ENCODE measurements around the gene MRPL33. TPM values are rescaled to one million over a fixed set of nuclear protein-coding genes. Genes with fewer than 3 reads are reported as not detected.

The MRPL33 gene
- total and polyA plus RNA-seq, 2 donors: 135 to 147 TPM

GRCh38 chr2:27781496-27781895, 10.0 kb downstream of the MRPL33 start:
- 99% methylated on average over 2 of the region's 2 CpGs for WGBS
- H3K27ac ChIP-seq (ENCODE audit: low read depth in 1 of 2, low read length in 1 of 2): no peak overlapping the region
- H3K36me3 ChIP-seq (ENCODE audit: control insufficient read depth in 2 of 2, insufficient read depth in 2 of 2, low read length in 1 of 2): peaks cover 9 to 10% of the 10 kb centered on the region in 2 donors

GRCh38 chr2:27782701-27783100, 11.2 kb downstream of the MRPL33 start:
- H3K27ac ChIP-seq (ENCODE audit: low read depth in 1 of 2, low read length in 1 of 2): no peak overlapping the region
- H3K9me3 ChIP-seq (ENCODE audit: control insufficient read depth in 2 of 2, insufficient read depth in 1 of 2, low read length in 1 of 2): no peaks in the 10 kb centered on the region
- WGBS: 90% methylated on average over 1 of the region's 1 CpG
- peaks cover 4 to 9% of the 10 kb centered on the region in 2 donors for H3K36me3 ChIP-seq (ENCODE audit: control insufficient read depth in 2 of 2, insufficient read depth in 2 of 2, low read length in 1 of 2)
- no peak overlapping the region for H3K4me3 ChIP-seq (ENCODE audit: low read length in 2 of 2)
- no peaks in the 10 kb centered on the region for H3K4me1 ChIP-seq (ENCODE audit: control insufficient read depth in 2 of 2, insufficient read depth in 2 of 2, low read length in 2 of 2)
- H3K27me3 ChIP-seq (ENCODE audit: control insufficient read depth in 2 of 2, insufficient read depth in 1 of 2, low read length in 1 of 2): no peaks in the 10 kb centered on the region
- no peak for DNase-seq (ENCODE audit: low read depth in 6 of 9, low spot score in 9 of 9)

More at GRCh38 chr2:27781496-27781895, 10.0 kb downstream of the MRPL33 start:
- no peaks in the 10 kb centered on the region for H3K9me3 ChIP-seq (ENCODE audit: control insufficient read depth in 2 of 2, insufficient read depth in 1 of 2, low read length in 1 of 2)
- H3K4me3 ChIP-seq (ENCODE audit: low read length in 2 of 2): no peak overlapping the region
- no peak for DNase-seq (ENCODE audit: low read depth in 6 of 9, low spot score in 9 of 9)
- no peaks in the 10 kb centered on the region for H3K4me1 ChIP-seq (ENCODE audit: control insufficient read depth in 2 of 2, insufficient read depth in 2 of 2, low read length in 2 of 2)
- H3K27me3 ChIP-seq (ENCODE audit: control insufficient read depth in 2 of 2, insufficient read depth in 1 of 2, low read length in 1 of 2): no peaks in the 10 kb centered on the region

GRCh38 chr2:27790796-27791195, 19.3 kb downstream of the MRPL33 start:
- Histone ChIP-seq H3K4me1 (ENCODE audit: control insufficient read depth in 2 of 2, insufficient read depth in 2 of 2, low read length in 2 of 2) (peaks cover 0 to 10% of the 10 kb centered on the region in 2 donors), H3K9me3 (ENCODE audit: control insufficient read depth in 2 of 2, insufficient read depth in 1 of 2, low read length in 1 of 2) (no peaks in the 10 kb centered on the region), H3K27me3 (ENCODE audit: control insufficient read depth in 2 of 2, insufficient read depth in 1 of 2, low read length in 1 of 2) (no peaks in the 10 kb centered on the region), H3K27ac (ENCODE audit: low read depth in 1 of 2, low read length in 1 of 2) (no peak overlapping the region), H3K36me3 (ENCODE audit: control insufficient read depth in 2 of 2, insufficient read depth in 2 of 2, low read length in 1 of 2) (no peaks in the 10 kb centered on the region), H3K4me3 (ENCODE audit: low read length in 2 of 2) (no peak overlapping the region)
- WGBS: 100% methylated on average over 1 of the region's 1 CpG
- no peak for DNase-seq (ENCODE audit: low read depth in 6 of 9, low spot score in 9 of 9)

DNA sequence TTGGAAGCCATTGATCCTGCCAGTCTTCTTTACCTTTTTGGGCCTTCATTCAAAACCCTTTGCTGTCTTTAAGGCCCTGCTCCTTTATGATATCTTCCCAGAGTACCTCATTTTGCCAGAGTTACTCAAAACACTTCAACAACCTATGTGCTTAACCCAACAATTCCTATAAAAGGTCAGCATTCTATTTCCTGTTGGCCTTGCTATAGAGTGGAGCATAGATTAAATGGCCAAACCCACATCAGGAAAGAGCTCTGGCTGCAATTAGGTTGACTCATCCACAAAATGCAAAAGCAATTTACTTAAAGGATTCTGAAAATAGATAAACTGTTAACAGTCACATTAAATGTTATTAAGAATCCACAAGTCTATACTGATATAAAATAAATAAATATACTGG, 21.2 kb downstream of the MRPL33 start:
- Histone ChIP-seq H3K27me3 (ENCODE audit: control insufficient read depth in 2 of 2, insufficient read depth in 1 of 2, low read length in 1 of 2) (no peaks in the 10 kb centered on the region), H3K36me3 (ENCODE audit: control insufficient read depth in 2 of 2, insufficient read depth in 2 of 2, low read length in 1 of 2) (no peaks in the 10 kb centered on the region), H3K4me3 (ENCODE audit: low read length in 2 of 2) (no peak overlapping the region), H3K27ac (ENCODE audit: low read depth in 1 of 2, low read length in 1 of 2) (no peak overlapping the region), H3K4me1 (ENCODE audit: control insufficient read depth in 2 of 2, insufficient read depth in 2 of 2, low read length in 2 of 2) (peaks cover 0 to 14% of the 10 kb centered on the region in 2 donors), H3K9me3 (ENCODE audit: control insufficient read depth in 2 of 2, insufficient read depth in 1 of 2, low read length in 1 of 2) (no peaks in the 10 kb centered on the region)
- DNase-seq (ENCODE audit: low read depth in 6 of 9, low spot score in 9 of 9): no peak

GRCh38 chr2:27795093-27795834, 23.7 kb downstream of the MRPL33 start:
- H3K27ac ChIP-seq (ENCODE audit: low read depth in 1 of 2, low read length in 1 of 2): no peak overlapping the region
- no peak overlapping the region for H3K4me3 ChIP-seq (ENCODE audit: low read length in 2 of 2)
- peaks cover 0 to 17% of the 10 kb centered on the region in 2 donors for H3K4me1 ChIP-seq (ENCODE audit: control insufficient read depth in 2 of 2, insufficient read depth in 2 of 2, low read length in 2 of 2)
- H3K27me3 ChIP-seq (ENCODE audit: control insufficient read depth in 2 of 2, insufficient read depth in 1 of 2, low read length in 1 of 2): no peaks in the 10 kb centered on the region
- H3K36me3 ChIP-seq (ENCODE audit: control insufficient read depth in 2 of 2, insufficient read depth in 2 of 2, low read length in 1 of 2): no peaks in the 10 kb centered on the region
- no peak for DNase-seq (ENCODE audit: low read depth in 6 of 9, low spot score in 9 of 9)
- WGBS: 96% methylated on average over 8 of the region's 8 CpGs
- no peaks in the 10 kb centered on the region for H3K9me3 ChIP-seq (ENCODE audit: control insufficient read depth in 2 of 2, insufficient read depth in 1 of 2, low read length in 1 of 2)

- no peak for DNase-seq (ENCODE audit: low read depth in 6 of 9, low spot score in 9 of 9)
- no peaks in the 10 kb centered on the region for H3K36me3 ChIP-seq (ENCODE audit: control insufficient read depth in 2 of 2, insufficient read depth in 2 of 2, low read length in 1 of 2)
- H3K9me3 ChIP-seq (ENCODE audit: control insufficient read depth in 2 of 2, insufficient read depth in 1 of 2, low read length in 1 of 2): no peaks in the 10 kb centered on the region
- H3K4me1 ChIP-seq (ENCODE audit: control insufficient read depth in 2 of 2, insufficient read depth in 2 of 2, low read length in 2 of 2): peaks cover 0 to 17% of the 10 kb centered on the region in 2 donors
- H3K27ac ChIP-seq (ENCODE audit: low read depth in 1 of 2, low read length in 1 of 2): no peak overlapping the region
- H3K27me3 ChIP-seq (ENCODE audit: control insufficient read depth in 2 of 2, insufficient read depth in 1 of 2, low read length in 1 of 2): no peaks in the 10 kb centered on the region
- H3K4me3 ChIP-seq (ENCODE audit: low read length in 2 of 2): no peak overlapping the region
- 73% methylated on average over 4 of the region's 4 CpGs for WGBS
Observed at GRCh38 chr2:27795868-27796277, 24.4 kb downstream of the MRPL33 start.

GRCh38 chr2:27796791-27797765, 25.6 kb downstream of the MRPL33 start:
- 90% methylated on average over 11 of the region's 11 CpGs for WGBS
- no peak overlapping the region for H3K27ac ChIP-seq (ENCODE audit: low read depth in 1 of 2, low read length in 1 of 2)
- peaks cover 0 to 17% of the 10 kb centered on the region in 2 donors for H3K4me1 ChIP-seq (ENCODE audit: control insufficient read depth in 2 of 2, insufficient read depth in 2 of 2, low read length in 2 of 2)
- no peaks in the 10 kb centered on the region for H3K27me3 ChIP-seq (ENCODE audit: control insufficient read depth in 2 of 2, insufficient read depth in 1 of 2, low read length in 1 of 2)
- no peaks in the 10 kb centered on the region for H3K9me3 ChIP-seq (ENCODE audit: control insufficient read depth in 2 of 2, insufficient read depth in 1 of 2, low read length in 1 of 2)
- no peak overlapping the region for H3K4me3 ChIP-seq (ENCODE audit: low read length in 2 of 2)
- DNase-seq (ENCODE audit: low read depth in 6 of 9, low spot score in 9 of 9): no peak
- H3K36me3 ChIP-seq (ENCODE audit: control insufficient read depth in 2 of 2, insufficient read depth in 2 of 2, low read length in 1 of 2): no peaks in the 10 kb centered on the region

DNA sequence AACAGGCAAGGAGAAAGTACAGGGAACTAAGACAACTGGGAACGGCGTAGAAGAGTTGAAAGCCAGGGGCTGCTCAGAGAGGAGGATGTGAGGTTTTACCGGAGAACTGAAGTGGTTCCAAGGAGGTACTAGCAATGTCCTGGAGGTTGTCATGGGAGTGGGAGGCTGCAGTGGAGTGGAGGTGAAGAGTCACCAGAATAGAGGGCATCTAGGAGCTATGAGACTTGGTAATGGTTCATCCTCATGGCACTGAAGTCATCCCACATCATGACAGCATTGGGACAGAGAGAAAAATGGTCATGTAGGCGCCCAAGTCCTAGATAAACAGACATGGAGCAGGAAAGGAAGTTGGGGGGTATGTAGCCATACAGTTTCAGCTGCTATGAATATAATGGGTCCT, 26.3 kb downstream of the MRPL33 start:
- no peak for DNase-seq (ENCODE audit: low read depth in 6 of 9, low spot score in 9 of 9)
- no peaks in the 10 kb centered on the region for H3K27me3 ChIP-seq (ENCODE audit: control insufficient read depth in 2 of 2, insufficient read depth in 1 of 2, low read length in 1 of 2)
- no peak overlapping the region for H3K27ac ChIP-seq (ENCODE audit: low read depth in 1 of 2, low read length in 1 of 2)
- no peaks in the 10 kb centered on the region for H3K36me3 ChIP-seq (ENCODE audit: control insufficient read depth in 2 of 2, insufficient read depth in 2 of 2, low read length in 1 of 2)
- 95% methylated on average over 4 of the region's 4 CpGs for WGBS
- no peaks in the 10 kb centered on the region for H3K9me3 ChIP-seq (ENCODE audit: control insufficient read depth in 2 of 2, insufficient read depth in 1 of 2, low read length in 1 of 2)
- H3K4me3 ChIP-seq (ENCODE audit: low read length in 2 of 2): no peak overlapping the region
- H3K4me1 ChIP-seq (ENCODE audit: control insufficient read depth in 2 of 2, insufficient read depth in 2 of 2, low read length in 2 of 2): peaks cover 0 to 17% of the 10 kb centered on the region in 2 donors

DNA sequence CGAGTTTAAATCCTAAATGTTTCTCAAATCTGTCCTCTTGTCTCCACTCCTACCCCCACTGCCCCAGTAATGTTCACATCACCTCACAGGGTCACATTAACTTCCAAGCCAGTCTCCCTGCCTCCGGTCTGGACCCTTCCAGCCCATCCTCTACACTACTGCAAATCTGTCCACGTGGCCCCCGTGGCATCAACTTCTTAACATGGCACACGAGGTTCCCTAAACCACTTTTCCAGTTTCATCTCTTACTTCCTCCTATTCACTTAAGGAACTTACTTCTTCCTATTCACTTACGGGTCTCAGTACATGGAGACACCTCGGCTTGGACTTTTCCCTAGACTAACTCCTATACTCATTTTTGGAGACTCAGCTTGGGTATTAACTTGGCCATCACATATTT, 27.0 kb downstream of the MRPL33 start:
- H3K4me1 ChIP-seq (ENCODE audit: control insufficient read depth in 2 of 2, insufficient read depth in 2 of 2, low read length in 2 of 2): peaks cover 0 to 17% of the 10 kb centered on the region in 2 donors
- WGBS: 94% methylated on average over 7 of the region's 7 CpGs
- no peaks in the 10 kb centered on the region for H3K36me3 ChIP-seq (ENCODE audit: control insufficient read depth in 2 of 2, insufficient read depth in 2 of 2, low read length in 1 of 2)
- no peaks in the 10 kb centered on the region for H3K27me3 ChIP-seq (ENCODE audit: control insufficient read depth in 2 of 2, insufficient read depth in 1 of 2, low read length in 1 of 2)
- no peak overlapping the region for H3K4me3 ChIP-seq (ENCODE audit: low read length in 2 of 2)
- peak overlapping the region in 1 of 2 donors; percentile 32 for H3K27ac ChIP-seq (ENCODE audit: low read depth in 1 of 2, low read length in 1 of 2)
- DNase-seq (ENCODE audit: low read depth in 6 of 9, low spot score in 9 of 9): no peak
- H3K9me3 ChIP-seq (ENCODE audit: control insufficient read depth in 2 of 2, insufficient read depth in 1 of 2, low read length in 1 of 2): no peaks in the 10 kb centered on the region

All from thymus (tissue), 11 donors.